Stimulated activated CD8-positive, alpha-beta memory T cell treated with anti-CD3 and anti-CD28 coated beads, Interleukin-4, amount 100 ng/mL, for 4 hours (primary cell): ENCODE data around the gene TMOD1.
"Not testable (repeated sequence)": the region's sequence is repeated elsewhere in the genome, so short reads cannot be mapped to it uniquely, and the experiment has no call there.

ENCODE experiments used
- DNase-seq, 2 donors: peaks; one replicate each; pipeline ENCODE4 v3.0.0-alpha.2; 2020; ENCODE audit warnings: low read depth in 2 of 2, low spot score in 1 of 2

Gene TMOD1

DNA sequence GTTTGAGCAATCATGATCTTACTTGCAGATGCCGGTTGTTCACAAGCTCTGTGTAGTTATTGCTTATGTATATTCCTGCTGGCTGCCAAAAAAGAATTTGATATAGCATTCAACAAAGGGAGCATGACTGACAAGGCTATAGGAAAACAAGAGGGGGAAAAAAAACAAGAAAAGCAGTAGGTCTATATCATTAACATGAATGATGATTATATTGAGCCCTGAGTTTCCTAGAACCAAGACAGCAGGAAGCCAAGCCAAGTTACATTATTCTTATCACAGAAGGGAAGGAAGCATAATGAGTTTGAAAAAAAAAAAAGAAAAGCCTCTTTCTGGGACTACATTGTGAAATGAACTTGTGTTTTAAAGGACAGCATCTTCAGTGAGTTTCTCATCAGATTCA lies 90.7 kb downstream of the TMOD1 start:
- DNase-seq, result no peak

DNA sequence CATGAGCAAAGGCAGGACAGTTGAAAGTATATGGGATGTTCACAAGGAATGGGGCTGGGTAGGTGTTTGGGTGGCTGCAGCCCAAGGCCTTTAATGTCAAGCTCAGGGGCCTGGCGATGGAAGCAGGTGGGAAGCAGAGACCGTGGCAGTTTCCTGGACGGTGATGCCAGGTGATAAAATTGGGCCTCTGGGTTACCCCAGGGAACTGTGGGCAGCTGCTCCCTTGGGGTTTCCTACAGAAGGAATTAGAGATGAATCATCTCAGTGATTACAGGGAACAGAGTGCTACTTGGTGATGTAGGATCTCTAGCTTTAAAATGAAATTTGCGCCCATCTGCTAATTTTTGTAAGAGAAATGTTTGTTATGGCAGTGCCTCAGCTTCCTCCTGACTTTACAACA lies 92.5 kb downstream of the TMOD1 start:
- no peak for DNase-seq

DNA sequence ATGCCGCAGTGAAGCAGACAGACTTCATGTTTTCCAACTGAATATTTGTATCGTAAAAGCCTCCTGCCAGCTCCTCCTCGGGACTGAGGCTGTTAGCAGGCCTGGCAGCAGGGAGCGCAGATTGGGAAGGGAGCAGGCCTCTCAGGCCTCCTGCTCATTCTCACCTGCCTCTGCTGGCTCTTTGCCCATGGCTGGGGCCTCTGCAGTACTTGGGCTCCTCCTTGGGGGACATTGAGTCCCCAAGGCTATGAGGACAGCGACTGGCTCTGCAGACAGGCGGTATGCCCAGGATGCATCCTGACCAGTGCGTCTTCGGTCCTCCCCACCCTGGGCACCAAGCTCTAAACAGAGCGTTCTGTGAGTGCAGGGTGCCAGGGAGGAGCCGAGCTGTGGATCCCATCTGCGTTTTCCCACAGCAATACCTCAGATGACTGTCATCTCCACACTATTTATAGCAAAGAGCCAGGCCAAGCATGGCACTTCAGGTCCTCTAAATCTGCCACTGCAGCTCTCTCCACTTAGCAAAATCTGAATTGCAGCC lies 93.0 kb downstream of the TMOD1 start:
- DNase-seq, result no peak

DNA sequence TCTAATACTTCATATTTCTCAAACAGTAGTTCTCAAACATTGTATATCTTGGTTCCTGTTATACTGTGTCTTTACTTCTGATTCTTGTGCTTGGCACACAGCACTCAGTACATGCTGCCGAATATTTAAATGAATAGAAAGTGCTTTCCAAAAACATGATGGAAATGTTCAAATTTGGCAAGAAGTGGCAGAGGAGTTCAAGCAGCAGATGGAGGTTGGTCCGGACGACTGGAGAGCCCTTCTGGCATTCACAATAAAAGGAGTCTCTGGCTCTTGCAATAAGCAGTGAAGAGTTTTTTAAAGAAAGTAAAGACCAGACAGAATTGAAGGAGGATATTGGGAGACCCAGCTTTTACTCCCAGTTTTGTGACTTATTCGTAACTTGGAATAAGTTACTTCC lies 95.4 kb downstream of the TMOD1 start:
- DNase-seq, result no peak

DNA sequence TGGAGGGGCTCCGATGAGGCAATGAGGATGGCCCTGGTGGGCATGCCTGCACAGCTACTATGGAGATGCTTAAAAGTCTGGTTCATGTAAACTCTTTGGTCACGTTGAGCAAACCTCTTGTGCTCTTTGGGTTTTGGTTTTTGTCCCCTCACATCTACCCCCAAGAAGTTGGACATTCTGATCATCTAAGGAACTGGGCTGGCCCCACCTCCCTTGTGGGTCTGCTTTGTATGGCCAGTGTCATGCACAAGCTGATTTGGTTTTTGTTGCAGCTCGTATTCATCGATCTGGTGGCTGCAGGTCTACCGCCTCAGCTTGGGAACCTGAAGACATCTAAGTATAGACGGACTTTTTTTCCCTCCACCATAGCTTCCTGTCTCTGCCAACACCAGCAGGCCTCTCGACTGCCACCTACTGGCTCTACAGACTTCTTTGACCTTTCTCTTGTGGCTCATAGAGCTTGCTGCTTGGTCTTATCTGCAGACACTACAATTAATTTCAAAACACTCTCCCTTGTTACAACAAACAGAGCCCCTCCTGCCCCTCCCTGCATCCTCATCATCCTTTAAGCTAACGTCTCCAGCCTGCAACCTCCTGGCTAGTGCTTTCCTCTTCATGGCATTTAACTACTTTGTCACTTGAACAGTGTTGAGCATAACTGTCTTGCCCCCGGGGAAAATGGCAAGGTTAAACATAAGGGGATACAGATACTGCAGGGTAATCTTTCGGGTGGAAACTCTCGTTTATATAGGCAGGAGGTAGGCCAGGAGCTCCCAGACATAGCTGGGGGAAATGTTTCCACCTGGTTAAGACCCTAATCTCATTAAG lies 97.2 kb downstream of the TMOD1 start:
- peak; percentile 33 to 36 for DNase-seq

DNA sequence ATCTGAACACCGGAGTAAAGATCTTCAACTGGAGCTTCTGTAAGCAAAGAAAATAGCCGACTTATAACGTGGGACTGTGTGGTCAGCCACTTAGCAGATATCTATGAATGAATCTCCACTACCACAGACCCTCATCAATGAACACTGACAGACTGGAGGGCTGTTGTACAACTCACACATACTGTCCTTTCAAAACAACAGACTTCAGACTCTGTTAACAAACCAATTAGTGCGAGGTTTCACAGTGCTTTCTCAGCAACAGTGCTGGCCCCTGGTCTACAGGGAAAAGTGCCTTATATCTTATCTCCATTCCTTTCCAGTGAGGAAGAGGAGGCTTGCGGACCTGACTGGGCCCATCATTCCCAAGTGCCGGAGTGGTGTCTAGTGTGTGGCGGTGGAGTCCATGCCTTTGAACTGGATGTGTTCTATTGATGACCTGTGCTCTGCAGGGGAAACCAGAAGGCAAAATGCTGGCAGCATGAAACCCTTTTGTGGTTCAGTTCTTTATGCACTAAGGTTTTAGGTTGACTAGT lies 97.9 kb downstream of the TMOD1 start:
- no peak for DNase-seq

DNA sequence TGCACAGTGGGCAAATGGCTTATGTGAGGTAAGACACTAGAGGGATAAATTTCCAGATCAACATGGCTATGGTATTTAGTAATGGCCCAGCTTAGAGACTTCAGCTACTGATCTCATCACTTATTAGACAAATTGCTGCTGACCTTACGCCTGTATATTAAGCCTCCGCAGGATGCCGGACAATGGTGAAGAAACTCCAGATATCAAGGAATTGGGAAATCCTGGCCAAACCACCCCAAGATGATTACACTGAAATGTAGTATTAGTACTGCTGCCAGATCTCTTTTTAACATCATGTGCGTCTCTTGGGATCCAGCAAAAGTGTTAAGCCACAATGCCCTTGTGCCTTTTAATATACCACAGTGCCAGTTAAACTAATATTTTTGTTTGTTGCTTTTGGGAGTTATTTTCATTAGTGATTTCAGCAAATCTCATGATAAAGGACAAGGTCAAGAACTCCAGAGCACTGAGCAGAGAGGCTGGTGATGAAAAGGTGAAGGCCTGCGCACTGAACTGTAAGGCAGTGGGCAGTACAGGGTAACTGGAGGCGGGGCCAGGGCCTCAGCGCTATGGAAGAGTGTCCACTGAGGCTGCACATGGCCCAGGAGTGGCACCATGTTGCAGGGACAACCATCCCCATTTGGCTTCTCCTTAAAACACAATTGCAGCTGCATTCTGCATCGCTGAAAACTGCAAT lies 99.2 kb downstream of the TMOD1 start:
- DNase-seq, result no peak

DNA sequence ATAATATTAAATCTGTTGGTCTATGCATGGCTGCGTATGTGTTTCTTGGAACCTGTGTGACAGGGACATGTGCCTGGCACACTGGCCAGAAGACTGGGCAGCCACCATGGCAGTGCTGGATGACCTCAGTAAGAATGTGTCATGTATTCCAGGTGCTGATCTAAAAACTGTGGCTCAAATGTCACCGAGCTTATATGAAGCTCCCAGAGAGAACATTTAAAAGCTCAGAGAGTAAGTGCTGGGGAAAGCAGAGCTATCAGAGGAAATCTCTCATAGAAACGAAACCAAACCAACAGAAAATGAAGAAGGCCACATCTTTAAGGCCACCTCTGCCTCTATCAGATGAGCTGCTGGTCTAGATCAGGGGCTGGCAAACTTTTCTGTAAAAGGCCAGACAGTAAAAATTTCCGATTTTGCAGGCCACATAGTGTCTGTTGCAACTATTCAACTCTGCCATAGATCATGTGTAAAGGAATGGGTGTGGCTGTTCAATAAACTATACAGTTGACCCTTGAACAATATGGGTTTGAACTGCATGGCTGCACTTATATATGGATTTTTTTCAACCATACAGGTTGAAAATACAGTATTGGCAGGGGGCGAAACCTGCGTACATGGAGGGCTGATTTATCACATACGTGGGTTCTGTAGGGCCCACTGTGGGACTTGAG lies 99.9 kb downstream of the TMOD1 start:
- no peak for DNase-seq

DNA sequence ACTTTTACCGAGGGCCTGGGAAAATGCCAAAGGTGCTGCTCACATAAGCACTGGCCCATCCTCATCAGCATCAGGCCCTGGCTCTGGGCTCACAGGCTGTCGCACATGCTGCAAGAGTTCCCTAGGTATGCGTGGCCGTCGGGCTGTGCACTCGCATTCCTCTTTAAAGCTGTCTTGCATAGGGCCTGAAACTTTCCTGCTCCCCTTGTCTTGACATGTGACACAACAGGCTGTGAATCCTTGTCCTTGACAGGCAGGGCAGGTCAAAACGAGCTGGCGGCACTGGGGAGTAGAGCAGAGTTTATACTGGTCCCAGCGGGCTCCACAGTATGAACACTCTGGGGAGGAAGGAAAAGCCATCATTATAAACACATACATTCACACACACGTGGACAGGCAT lies 101.0 kb downstream of the TMOD1 start:
- DNase-seq, result no peak

DNA sequence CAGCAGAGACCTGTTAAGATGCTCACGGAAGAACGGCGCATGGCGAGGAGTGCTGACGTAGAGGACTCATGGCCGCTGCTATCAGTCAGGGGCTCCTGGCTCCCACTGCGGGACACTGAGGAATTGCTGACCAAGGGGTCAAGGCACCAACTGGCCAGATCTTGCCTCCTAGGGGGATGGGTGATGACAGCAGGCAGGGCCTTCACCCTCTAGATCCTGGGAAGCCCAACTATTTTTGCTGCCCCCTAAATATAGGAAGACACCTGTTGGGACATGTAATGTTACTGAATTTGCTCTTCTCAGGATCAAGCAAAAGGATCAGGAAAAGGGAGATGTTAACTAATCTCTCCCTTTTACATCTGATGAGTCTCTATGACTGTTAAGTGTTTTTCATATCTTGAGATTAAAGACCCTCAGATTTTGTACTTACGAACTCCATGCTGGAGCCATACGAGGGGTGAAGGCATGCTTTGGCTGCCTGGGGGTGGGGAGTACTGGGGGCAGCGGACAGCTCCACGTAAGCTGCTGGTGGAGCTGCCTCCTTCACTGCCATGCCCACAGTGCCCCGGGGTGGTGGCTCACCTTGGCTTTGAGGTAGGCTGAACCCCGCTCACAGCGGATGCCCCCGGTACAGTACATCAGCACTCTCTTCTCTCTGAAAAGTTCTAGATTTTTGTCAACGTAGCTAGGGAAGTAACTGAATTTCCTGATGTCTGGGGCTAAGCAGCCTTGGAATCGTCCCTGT lies 103.6 kb downstream of the TMOD1 start:
- no peak for DNase-seq

DNA sequence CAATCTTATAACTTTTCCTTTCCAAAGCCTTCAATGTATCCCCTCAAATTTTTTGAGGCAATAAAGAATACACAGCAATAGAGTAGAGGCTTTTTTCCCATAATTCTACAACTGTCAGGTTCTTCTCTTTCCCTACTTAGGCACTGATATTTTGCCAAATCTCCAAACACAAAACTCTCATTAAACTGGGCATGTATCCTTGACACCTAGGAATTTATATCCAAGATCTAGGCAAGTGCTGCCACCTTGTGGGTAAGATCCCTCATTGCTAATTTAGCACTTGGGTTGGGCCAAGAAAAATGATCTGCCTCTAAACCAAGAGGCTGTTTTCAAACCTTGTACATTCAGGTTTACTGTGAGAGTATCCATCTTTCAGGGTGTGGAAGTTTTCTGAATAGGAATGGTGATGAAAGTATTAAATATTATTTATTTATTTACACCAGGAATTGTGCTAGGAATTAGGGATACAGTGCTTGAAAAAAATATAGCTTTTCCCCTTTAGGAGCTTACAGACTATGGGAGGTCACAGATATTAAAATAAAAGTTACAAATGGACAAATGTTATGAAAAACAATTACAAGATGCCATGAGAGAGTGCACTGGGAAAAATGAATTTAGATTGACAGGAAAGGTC lies 114.1 kb downstream of the TMOD1 start:
- DNase-seq, result peak in 1 of 2 donors; percentile 22

DNA sequence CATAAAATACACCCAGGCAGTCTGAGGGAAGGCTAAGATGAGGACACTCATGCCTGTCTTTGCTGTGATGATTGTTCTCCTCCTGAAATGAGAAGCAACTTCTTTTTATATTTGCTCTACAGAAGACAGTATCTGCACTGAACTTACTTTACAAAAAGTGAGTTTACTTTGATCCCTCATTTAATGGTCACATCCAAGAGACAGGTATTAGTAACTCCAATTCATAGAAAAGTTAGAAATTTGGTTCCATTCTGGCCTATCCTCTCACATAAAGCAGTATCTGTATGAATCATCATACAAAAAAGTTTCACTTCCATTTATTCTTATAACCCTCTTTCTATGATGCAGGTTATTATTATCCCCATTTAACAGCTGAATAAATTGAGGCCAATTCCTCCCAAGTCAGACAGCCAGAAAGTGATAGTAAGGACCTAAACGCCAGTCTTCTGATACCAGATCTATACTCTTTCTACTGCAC lies 116.5 kb downstream of the TMOD1 start:
- DNase-seq, result no peak

DNA sequence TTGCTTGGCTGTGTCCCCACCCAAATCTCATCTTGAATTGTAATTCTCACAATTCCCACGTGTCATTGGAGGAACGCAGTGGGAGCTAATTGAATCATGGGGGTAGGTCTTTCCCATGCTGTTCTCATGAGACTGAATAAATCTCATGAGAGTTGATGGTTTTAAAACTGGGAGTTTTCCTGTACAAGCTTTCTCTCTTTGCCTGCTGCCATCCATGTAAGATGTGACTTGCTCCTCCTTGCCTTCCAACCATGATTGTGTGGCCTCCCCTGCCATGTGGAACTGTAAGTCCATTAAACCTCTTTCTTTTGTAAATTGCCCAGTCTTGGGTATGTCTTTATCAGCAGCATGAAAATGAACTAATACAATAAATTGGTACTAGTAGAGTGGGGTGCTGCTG lies 118.6 kb downstream of the TMOD1 start:
- DNase-seq, result not testable (repeated sequence)

DNA sequence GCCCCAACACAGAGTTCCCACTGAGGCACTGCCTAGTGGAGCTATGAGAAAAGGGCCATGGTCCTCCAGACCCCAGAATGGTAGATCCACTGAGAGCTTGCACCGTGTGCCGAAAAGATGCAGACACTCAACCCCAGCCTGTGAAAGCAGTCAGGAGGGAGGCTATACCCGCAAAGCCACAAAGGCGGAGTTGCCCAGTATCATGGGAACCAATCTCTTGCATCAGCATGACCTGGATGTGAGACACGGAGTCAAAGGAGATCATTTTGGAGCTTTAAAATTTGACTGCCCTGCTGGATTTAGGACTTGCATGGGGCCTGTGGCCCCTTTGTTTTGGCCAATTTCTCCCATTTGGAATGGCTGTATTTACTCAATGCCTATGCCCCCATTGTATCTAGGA lies 121.0 kb downstream of the TMOD1 start:
- DNase-seq, result not testable (repeated sequence)

DNA sequence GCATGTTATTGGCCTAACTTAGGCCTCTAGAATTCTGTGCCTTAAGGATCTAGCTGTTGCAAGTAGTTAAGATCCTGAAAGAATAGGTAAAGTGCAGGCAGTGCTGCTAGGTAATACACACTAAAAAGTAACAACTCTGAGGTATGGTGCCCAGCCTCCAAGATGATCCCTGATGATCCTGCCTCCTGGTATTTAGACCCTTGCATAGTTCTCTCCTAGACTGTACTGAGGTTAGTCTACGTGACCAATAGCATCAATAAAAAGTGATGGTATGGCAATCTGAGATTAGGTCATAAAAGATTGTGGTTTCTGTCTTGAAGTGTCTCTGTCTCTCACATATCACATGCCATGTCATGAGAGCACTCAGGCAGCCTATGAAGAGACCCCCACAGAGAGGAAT lies 122.5 kb downstream of the TMOD1 start:
- DNase-seq, result no peak

DNA sequence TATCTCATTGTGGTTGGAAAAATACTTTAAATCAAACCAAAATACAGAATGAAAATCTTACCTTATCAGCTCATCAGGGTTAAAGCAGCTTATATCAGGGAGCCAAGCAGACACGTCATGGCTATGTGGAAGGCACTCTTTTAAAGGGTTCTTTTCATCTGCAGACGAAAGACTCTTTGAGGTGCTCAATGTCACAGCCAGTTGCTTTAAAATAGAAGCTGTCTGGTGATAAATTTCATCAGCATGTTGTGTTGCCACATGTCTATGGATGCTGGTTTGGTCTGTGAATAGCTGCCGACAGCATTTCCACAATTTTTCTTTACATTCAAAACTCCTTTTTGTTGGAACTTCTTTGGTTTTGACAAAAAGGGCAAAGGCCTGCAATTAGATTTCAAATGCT lies 124.2 kb downstream of the TMOD1 start:
- DNase-seq, result no peak

DNA sequence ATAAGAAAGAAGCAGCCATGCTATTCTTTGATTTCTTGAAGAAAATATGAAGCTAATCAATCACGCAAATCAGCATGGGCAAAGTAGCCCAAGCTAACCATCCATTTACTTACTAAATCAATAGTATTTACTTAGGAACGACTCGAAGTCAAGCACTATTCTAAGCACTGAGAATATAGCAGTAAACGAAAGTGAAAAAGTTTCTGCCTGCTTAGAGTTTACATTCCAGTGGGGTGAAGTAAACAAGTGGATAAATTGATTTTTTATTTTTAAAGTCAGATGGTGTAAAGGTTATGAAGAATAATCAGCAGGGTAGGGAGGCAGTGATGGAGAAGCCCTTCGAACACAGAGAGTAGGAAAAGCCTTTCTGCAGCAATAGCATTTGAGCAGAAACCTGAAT lies 126.2 kb downstream of the TMOD1 start:
- no peak for DNase-seq

DNA sequence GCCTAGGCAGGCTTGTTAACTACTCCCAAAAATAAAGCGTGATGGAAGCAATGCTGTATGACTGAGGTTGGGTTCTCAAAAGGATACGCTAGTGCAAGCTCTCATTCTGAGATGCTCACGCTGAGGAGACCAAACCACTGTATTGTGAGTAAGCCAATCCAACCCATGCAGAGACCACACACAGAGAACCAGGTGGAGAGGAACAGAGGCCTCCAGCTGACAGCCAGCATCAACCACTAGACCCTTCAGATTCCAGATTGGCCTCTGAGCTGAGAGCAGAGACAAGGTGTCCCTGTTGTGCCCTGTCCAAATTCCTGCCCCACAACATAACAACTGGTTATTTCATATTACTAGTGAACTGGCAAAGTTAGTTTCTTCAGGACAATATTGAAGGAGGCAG lies 127.2 kb downstream of the TMOD1 start:
- DNase-seq, result no peak

DNA sequence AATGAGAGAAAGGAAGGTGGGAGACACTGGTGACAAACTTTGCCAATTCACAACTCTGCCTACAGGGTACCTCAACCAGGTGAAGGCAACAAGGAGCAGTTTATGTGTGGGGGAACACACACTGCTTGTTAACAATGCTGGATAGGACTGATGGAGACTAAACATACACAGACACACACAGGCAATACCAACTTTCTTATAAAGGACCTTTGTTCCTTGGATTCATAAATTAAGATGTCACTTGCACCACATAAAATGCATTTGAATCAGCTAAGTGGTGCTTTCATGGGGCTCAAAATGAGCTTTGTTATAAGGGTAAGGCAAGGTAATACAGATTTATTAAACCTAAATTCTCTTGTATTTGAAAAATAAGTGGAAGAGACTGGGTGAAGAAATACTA lies 127.7 kb downstream of the TMOD1 start:
- no peak for DNase-seq

DNA sequence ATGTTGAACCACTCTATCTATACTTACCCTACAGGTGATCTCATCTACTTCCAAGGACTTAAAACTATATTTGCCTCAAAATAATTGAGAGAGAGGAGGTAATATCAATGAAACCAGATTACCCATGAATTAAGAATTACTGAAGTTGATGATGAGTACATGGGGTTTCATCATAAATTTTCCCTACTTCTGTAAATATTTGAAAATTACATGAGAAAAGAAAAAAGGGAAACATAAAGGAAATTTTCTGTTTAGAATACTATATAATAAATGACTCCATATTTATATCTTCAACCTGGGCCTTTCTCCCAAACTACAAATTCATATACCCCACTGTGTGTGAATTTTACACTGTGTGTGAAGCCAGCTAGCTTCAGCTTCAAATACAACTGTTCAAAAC lies 129.1 kb downstream of the TMOD1 start:
- no peak for DNase-seq
